A549 (cell line): Measurements from ENCODE around the gene MAP1LC3B2. TPM values are rescaled to one million over a fixed set of nuclear protein-coding genes. Genes with fewer than 3 reads are reported as not detected.

Experiments
- ATAC-seq, 2 experiments: fragments of 200-7000 bp in 1 of 2; fragments of >200 bp in 1 of 2; cut with Nextera tagmentation in 1 of 2; cut with Tn5 transposase in 1 of 2; 3 replicates each; pipeline versions ENCODE4 v1.8.0 to v1.9.1; 2018 to 2020; ENCODE audit warnings: mild to moderate bottlenecking in 1 of 2, moderate library complexity in 1 of 2
- CTCF ChIA-PET: fragments of 300-600 bp; sonication (Branson Sonifier 250); formaldehyde crosslinking; extraction: SDS; loops from one replicate; lab custom pipeline; 2021; ENCODE audit warnings: antibody characterized with exemption, inconsistent platforms; lab: Yijun Ruan, JAX
- POLR2A ChIA-PET: fragments of 350-600 bp; formaldehyde crosslinking; extraction: SDS; loops from one replicate; lab custom pipeline; 2021; ENCODE audit warnings: antibody characterized with exemption, inconsistent platforms; lab: Yijun Ruan, JAX
- DNase-seq, 2 experiments: peaks; one replicate each; pipeline versions ENCODE4 v3.0.0 to v3.0.0-alpha.2; 2011 to 2016; ENCODE audit warnings: low read depth in 1 of 2, low spot score in 1 of 2
- FAIRE-seq: peaks from 2 replicates; lab custom pipeline; 2011; peaks lifted over from hg19 to GRCh38; lab: Jason Lieb, UNC
- H3K27ac ChIP-seq, 2 experiments: fragments of >200 bp; sonication (Bioruptor Twin); formaldehyde crosslinking; 3 replicates each; pipeline ENCODE4 v1.5.1; 2016 to 2017
- H3K4me1 ChIP-seq: fragments of >200 bp; sonication (Bioruptor Twin); formaldehyde crosslinking; 3 replicates; pipeline ENCODE4 v1.6.1; 2016
- H3K4me2 ChIP-seq: fragments of >200 bp; sonication (Bioruptor Twin); formaldehyde crosslinking; 3 replicates; pipeline ENCODE4 v1.6.1; 2016
- H3K4me3 ChIP-seq: fragments of >200 bp; sonication (Bioruptor Twin); formaldehyde crosslinking; 3 replicates; pipeline ENCODE4 v1.5.1; 2016
- H3K9me3 ChIP-seq: fragments of >200 bp; sonication (Bioruptor Twin); formaldehyde crosslinking; 3 replicates; pipeline ENCODE4 v1.6.1; 2016
- CBX8 ChIP-seq: fragments of 200-600 bp; sonication (generic); IDR thresholded peaks from 2 replicates; pipeline ENCODE4 v1.6.1; 2016
- CHD4 ChIP-seq: fragments of 200-600 bp; sonication (generic); IDR thresholded peaks from 2 replicates; pipeline ENCODE4 v1.6.1; 2016; ENCODE audit warnings: antibody characterized with exemption, mild to moderate bottlenecking, borderline replicate concordance
- E2F6 ChIP-seq: IDR thresholded peaks from 2 replicates; pipeline ENCODE4 v1.6.1; 2012; ENCODE audit warnings: low read depth, borderline replicate concordance
- EHF ChIP-seq: fragments of 250-450 bp; sonication (Bioruptor Pico); IDR thresholded peaks from 2 replicates; pipeline ENCODE4 v1.5.0; 2020; ENCODE audit warnings: mild to moderate bottlenecking
- EP300 ChIP-seq, 2 experiments: fragments of >200 bp; sonication (Bioruptor Twin); formaldehyde crosslinking; IDR thresholded peaks; 2 replicates in 1 of 2; 3 replicates in 1 of 2; pipeline ENCODE4 v1.6.1; 2016 to 2017
- ESRRA ChIP-seq: fragments of 150-350 bp; IDR thresholded peaks from 2 replicates; pipeline ENCODE4 v1.6.1; 2014; ENCODE audit warnings: mild to moderate bottlenecking, low read length, borderline replicate concordance
- FOSB ChIP-seq: fragments of 250-450 bp; sonication (Bioruptor Pico); IDR thresholded peaks from 2 replicates; pipeline ENCODE4 v1.5.0; 2020; ENCODE audit warnings: mild to moderate bottlenecking, moderate library complexity
- FOSL2 ChIP-seq, 2 experiments: fragments of 450-650 bp in 1 of 2; fragments of >200 bp in 1 of 2; sonication (Bioruptor Twin) in 1 of 2; formaldehyde crosslinking; IDR thresholded peaks; 2 replicates each; pipeline versions ENCODE4 v1.5.0 to v1.6.1; 2016 to 2020; ENCODE audit warnings: mild to moderate bottlenecking in 1 of 2, moderate library complexity in 1 of 2
- GATA3 ChIP-seq: IDR thresholded peaks from 2 replicates; pipeline ENCODE4 v1.6.1; 2012; ENCODE audit warnings: borderline replicate concordance
- HOXB5 ChIP-seq: fragments of 250-450 bp; sonication (Bioruptor Pico); IDR thresholded peaks from 2 replicates; pipeline ENCODE4 v1.5.0; 2020; ENCODE audit warnings: mild to moderate bottlenecking, moderate library complexity
- KDM5A ChIP-seq: fragments of 200-600 bp; sonication (generic); IDR thresholded peaks from 2 replicates; pipeline ENCODE4 v1.6.1; 2016; ENCODE audit warnings: antibody characterized with exemption, mild to moderate bottlenecking
- MAZ ChIP-seq: fragments of 150-350 bp; IDR thresholded peaks from 2 replicates; pipeline ENCODE4 v1.6.1; 2014; ENCODE audit warnings: antibody characterized with exemption, low read depth, low read length, borderline replicate concordance
- MYC ChIP-seq: IDR thresholded peaks from 2 replicates; pipeline ENCODE4 v1.6.1; 2012; ENCODE audit warnings: mild to moderate bottlenecking, inconsistent platforms, low read length, improper control_type of control experiment, borderline replicate concordance
- PHF8 ChIP-seq: fragments of 200-600 bp; sonication (generic); IDR thresholded peaks from 2 replicates; pipeline ENCODE4 v1.6.1; 2016; ENCODE audit warnings: low read depth, mild to moderate bottlenecking, antibody characterized with exemption, moderate library complexity, borderline replicate concordance
- RCOR1 ChIP-seq: fragments of 150-350 bp; IDR thresholded peaks from 2 replicates; pipeline ENCODE4 v1.6.1; 2014; ENCODE audit warnings: antibody characterized with exemption, low read length, low read depth
- REST ChIP-seq: fragments of 200-600 bp; sonication (generic); IDR thresholded peaks from 2 replicates; pipeline ENCODE4 v1.6.1; 2016; ENCODE audit warnings: antibody characterized with exemption, mild to moderate bottlenecking, moderate library complexity
- RFX5 ChIP-seq: fragments of 450-650 bp; IDR thresholded peaks from 2 replicates; pipeline ENCODE4 v1.7.1; 2014; ENCODE audit warnings: antibody characterized with exemption, mild to moderate bottlenecking, moderate library complexity
- RNF2 ChIP-seq: fragments of 200-600 bp; sonication (generic); IDR thresholded peaks from 2 replicates; pipeline ENCODE4 v1.6.1; 2016; ENCODE audit warnings: low read depth, mild to moderate bottlenecking, antibody characterized with exemption, moderate library complexity, borderline replicate concordance
- SMC3 ChIP-seq: fragments of >200 bp; sonication (Bioruptor Twin); formaldehyde crosslinking; IDR thresholded peaks from 3 replicates; pipeline ENCODE4 v1.6.1; 2018; ENCODE audit warnings: inconsistent platforms
- SREBF2 ChIP-seq: fragments of 450-650 bp; IDR thresholded peaks from 2 replicates; pipeline ENCODE4 v1.6.1; 2014; ENCODE audit warnings: mild to moderate bottlenecking, moderate library complexity
- TFCP2L1 ChIP-seq: fragments of 250-450 bp; sonication (Bioruptor Pico); IDR thresholded peaks from 2 replicates; pipeline ENCODE4 v1.5.0; 2021; ENCODE audit warnings: mild to moderate bottlenecking
- USF2 ChIP-seq: fragments of 450-650 bp; IDR thresholded peaks from 2 replicates; pipeline ENCODE4 v1.6.1; 2014; ENCODE audit warnings: antibody characterized with exemption
- WGBS: methylation state at CpG from one replicate; pipeline ENCODE4 v1.1.6; 2017; ENCODE audit errors: missing lambda C conversion rate; 5-methylcytosine and 5-hydroxymethylcytosine counted together
- polyA plus RNA-seq, 4 experiments: library from polyadenylated mRNA; depleted of rRNA in 3 of 4; stranded (reverse); fragments of >200 nt; fragmentation: RNase III in 1 of 4; extraction: RNeasy Plus Mini Kit Qiagen cat#74134 plus additional on column Dnase treatment in 1 of 4; gene quantifications; 2 replicates in 3 of 4; 3 replicates in 1 of 4; pipeline ENCODE4 v1.2.3, GENCODE V29; 2011 to 2017
- TF ChIP-seq, protein P1 (sequence below): fragments of >200 bp; sonication (Bioruptor Twin); formaldehyde crosslinking; IDR thresholded peaks from 2 replicates; pipeline ENCODE4 v1.6.1; 2016
- TF ChIP-seq, protein P2 (sequence below): IDR thresholded peaks from 2 replicates; pipeline ENCODE4 v1.6.1; 2012

MAP1LC3B2 gene
- polyA plus RNA-seq, 2 of the 4 experiments (the other 2 are of a cell fraction), result 2.1 to 2.8 TPM

GRCh38 chr12:116577154-116577561 is 18.0 kb downstream of the MAP1LC3B2 start:
- CTCF ChIA-PET, result interaction anchor here (0.7 to 1.1 kb wide), 2 partner anchors 9 to 13 kb away, joined by 3 to 4 read pairs; no protein-coding TSS in a partner anchor
- H3K9me3 ChIP-seq, result no peaks in the 10 kb centered on the region
- TF ChIP-seq, protein P1, sequence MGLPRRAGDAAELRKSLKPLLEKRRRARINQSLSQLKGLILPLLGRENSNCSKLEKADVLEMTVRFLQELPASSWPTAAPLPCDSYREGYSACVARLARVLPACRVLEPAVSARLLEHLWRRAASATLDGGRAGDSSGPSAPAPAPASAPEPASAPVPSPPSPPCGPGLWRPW, result no peak
- TF ChIP-seq PHF8 (no peak), FOSB (CRISPR knock-in tag) (no peak), E2F6 (no peak), USF2 (no peak), RCOR1 (no peak), CHD4 (no peak), GATA3 (no peak), KDM5A (no peak)
- no peak overlapping the region for H3K27ac ChIP-seq
- H3K4me3 ChIP-seq, result no peak overlapping the region
- no peak for DNase-seq
- 88% methylated on average over 4 of the region's 4 CpGs for WGBS
- H3K4me2 ChIP-seq, result no peak overlapping the region
- POLR2A ChIA-PET, result interaction anchor here (0.7 kb wide), 1 partner anchor 122 kb away, joined by 3 read pairs; no protein-coding TSS in a partner anchor
- no peaks in the 10 kb centered on the region for H3K4me1 ChIP-seq
- ATAC-seq, result no peak
- FAIRE-seq, result no peak

- Histone ChIP-seq H3K4me3 (no peak overlapping the region), H3K4me1 (no peaks in the 10 kb centered on the region), H3K9me3 (no peaks in the 10 kb centered on the region), H3K27ac (no peak overlapping the region), H3K4me2 (no peak overlapping the region)
- FAIRE-seq (no peak), ATAC-seq (no peak), DNase-seq (no peak)
- POLR2A ChIA-PET, result no interaction called here
- WGBS, result 100% methylated on average over 1 of the region's 1 CpG
- CTCF ChIA-PET, result interaction anchor here (0.6 kb wide), 1 partner anchor 132 kb away, joined by 3 read pairs; no protein-coding TSS in a partner anchor
- TF ChIP-seq RFX5 (no peak), RNF2 (no peak), USF2 (no peak)
- TF ChIP-seq, protein P2, sequence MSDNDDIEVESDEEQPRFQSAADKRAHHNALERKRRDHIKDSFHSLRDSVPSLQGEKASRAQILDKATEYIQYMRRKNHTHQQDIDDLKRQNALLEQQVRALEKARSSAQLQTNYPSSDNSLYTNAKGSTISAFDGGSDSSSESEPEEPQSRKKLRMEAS, result no peak
These were observed 18.9 kb downstream of the MAP1LC3B2 start for GRCh38 chr12:116578051-116578450.

- Histone ChIP-seq H3K9me3 (0 out of 3 replicates have a peak, but pooled peaks cover 6% of the 10 kb centered on the region), H3K27ac (no peak overlapping the region), H3K4me3 (no peak overlapping the region), H3K4me2 (no peak overlapping the region), H3K4me1 (no peaks in the 10 kb centered on the region)
- FAIRE-seq (no peak), ATAC-seq (no peak), DNase-seq (no peak)
- TF ChIP-seq MYC, result no peak
- no peak for TF ChIP-seq CBX8
- no peak for TF ChIP-seq FOSL2 (IDR thresholded peaks at IDR 0.05)
- no peak for TF ChIP-seq FOSL2 (CRISPR knock-in tag; IDR thresholded peaks at IDR 0.05)
- TF ChIP-seq ESRRA, result no peak
- no peak for TF ChIP-seq SMC3
- no peak for TF ChIP-seq FOSB (CRISPR knock-in tag)
- TF ChIP-seq TFCP2L1 (CRISPR knock-in tag), result no peak
- TF ChIP-seq MAZ, result no peak
- no peak for TF ChIP-seq REST
- TF ChIP-seq SREBF2, result no peak
- no peak for TF ChIP-seq EP300 (IDR thresholded peaks at IDR 0.05)
- no peak for TF ChIP-seq EHF (CRISPR knock-in tag)
- TF ChIP-seq HOXB5 (CRISPR knock-in tag), result no peak
- TF ChIP-seq USF2, result no peak
- no peak for TF ChIP-seq RFX5
- CTCF ChIA-PET, result interaction anchor here (0.9 to 2.3 kb wide), 4 partner anchors 12 to 24 kb away, joined by 3 to 6 read pairs (median 3); no protein-coding TSS in a partner anchor
- WGBS, result 85% methylated on average over 11 of the region's 11 CpGs
- POLR2A ChIA-PET, result no interaction called here
These were observed 23.4 kb downstream of the MAP1LC3B2 start for GRCh38 chr12:116582610-116583009.
